Fibroblast of gingiva (primary cell): ENCODE measurements around the gene SEPTIN5.
"Not testable (repeated sequence)": the region's sequence is repeated elsewhere in the genome, so short reads cannot be mapped to it uniquely, and the experiment has no call there.

Experiments used
- DNase-seq: peaks from one replicate; pipeline ENCODE4 v3.0.0-alpha.2; 2011; ENCODE audit warnings: low read depth

The SEPTIN5 gene

DNA sequence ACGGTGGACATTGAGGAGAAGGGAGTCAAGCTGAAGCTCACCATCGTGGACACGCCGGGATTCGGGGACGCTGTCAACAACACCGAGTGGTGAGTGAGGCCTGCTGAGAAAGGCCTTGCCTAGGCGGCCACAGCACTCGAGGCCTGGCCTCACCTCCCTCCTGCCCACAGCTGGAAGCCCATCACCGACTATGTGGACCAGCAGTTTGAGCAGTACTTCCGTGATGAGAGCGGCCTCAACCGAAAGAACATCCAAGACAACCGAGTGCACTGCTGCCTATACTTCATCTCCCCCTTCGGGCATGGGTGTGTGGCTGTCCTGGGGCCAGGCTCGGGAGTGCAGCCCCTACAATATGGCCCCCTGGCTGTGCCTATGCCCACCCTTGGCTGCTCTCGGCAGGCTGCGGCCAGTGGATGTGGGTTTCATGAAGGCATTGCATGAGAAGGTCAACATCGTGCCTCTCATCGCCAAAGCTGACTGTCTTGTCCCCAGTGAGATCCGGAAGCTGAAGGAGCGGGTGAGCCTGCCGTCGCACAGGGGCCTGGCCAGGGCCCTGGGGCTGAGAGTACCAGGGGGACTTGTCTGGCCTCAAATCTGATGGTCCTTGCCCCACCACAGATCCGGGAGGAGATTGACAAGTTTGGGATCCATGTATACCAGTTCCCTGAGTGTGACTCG, 6.0 kb downstream of the SEPTIN5 start:
- no peak for DNase-seq

DNA sequence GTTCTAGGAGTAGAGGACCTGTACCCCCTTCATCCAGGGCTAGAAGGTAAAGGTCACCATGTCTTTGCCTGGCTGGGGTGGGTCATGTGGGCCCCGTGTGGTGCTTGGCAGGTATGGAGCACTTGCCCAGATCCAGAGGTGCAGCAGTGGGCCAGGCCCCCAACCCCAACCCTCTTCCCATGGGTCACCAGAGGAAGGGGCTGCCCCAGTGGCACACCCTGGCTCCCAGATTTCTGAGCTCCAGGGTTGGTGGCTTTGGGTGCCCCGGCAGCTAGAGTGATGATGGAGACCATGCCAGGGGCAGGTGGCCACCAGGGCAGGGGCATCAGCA, 6.7 kb downstream of the SEPTIN5 start:
- no peak for DNase-seq

DNA sequence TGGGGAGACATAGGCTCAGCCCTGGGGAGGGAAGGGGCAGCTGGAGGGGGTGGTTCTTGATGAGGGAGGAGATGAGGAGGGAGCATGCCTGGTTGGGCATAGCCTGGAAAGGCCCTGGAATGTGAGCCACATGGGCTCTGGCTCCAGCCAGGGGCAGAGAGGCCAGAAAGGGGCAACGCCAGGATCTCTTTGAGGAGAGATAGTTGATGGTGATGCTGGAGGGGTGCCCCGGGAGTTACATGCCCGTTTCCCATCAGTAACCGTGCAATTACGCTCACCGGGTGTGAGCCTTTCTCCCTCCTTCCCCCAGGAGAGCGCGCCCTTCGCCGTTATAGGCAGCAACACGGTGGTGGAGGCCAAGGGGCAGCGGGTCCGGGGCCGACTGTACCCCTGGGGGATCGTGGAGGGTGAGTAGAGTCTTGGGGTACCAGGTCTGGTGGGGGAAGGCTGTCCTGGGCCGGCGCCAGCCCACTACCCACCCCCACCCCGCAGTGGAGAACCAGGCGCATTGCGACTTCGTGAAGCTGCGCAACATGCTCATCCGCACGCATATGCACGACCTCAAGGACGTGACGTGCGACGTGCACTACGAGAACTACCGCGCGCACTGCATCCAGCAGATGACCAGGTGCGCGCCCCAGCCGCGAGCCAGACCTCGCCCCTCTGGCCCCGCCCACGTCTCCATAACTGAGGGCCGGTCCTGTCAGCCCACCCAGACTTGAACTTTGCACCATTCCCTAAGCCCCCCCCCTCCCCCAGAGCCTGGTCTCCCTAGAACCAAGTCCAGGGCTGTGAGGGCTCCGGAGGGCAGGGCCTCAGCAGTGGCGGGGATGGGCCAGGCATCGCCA, 7.3 kb downstream of the SEPTIN5 start:
- no peak for DNase-seq

DNA sequence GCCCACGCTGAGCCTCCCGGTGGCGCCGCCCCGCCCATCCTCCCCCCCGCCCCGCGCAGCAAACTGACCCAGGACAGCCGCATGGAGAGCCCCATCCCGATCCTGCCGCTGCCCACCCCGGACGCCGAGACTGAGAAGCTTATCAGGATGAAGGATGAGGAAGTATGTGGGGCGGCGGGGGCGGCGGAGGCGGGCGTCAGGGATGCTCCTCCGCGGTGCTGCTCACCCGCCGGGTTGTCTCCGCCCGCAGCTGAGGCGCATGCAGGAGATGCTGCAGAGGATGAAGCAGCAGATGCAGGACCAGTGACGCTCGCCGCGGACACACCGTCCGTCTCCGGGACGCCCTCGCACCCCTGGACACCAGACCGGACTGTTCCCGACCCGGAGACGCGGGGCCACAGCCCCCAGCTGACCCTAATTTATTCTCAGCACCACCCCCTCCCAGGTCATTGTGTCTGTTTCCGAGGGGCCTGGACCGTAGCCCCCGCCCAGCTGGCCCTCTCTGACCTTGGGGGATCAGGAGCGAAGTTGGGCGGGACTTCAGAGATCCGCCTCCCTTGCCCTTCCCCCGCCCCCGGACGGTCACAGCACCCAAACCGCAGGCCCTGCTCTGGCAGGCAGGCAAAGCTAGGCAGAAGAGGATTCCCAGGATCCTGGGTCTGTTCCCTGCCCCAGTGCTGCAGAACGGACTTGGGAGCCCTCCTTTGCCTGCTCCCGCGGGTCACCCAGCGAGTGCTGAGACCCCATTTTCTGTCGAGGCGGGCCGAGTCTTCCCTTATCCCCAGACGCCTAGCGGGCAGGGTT, 8.1 kb downstream of the SEPTIN5 start:
- DNase-seq = no peak

DNA sequence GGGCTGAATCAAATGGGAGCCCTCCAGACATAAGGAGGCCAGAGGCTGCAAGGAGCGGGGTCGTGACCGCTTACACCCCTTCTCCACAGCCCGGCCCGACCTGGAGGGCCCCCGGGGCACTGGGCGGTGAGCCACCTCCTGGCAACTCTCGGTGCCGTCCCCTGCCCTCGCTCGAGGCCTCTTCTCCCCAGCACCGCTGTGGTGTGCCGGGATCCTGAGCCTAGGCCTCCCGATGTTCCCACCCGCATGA, 8.6 kb downstream of the SEPTIN5 start:
- no peak for DNase-seq

DNA sequence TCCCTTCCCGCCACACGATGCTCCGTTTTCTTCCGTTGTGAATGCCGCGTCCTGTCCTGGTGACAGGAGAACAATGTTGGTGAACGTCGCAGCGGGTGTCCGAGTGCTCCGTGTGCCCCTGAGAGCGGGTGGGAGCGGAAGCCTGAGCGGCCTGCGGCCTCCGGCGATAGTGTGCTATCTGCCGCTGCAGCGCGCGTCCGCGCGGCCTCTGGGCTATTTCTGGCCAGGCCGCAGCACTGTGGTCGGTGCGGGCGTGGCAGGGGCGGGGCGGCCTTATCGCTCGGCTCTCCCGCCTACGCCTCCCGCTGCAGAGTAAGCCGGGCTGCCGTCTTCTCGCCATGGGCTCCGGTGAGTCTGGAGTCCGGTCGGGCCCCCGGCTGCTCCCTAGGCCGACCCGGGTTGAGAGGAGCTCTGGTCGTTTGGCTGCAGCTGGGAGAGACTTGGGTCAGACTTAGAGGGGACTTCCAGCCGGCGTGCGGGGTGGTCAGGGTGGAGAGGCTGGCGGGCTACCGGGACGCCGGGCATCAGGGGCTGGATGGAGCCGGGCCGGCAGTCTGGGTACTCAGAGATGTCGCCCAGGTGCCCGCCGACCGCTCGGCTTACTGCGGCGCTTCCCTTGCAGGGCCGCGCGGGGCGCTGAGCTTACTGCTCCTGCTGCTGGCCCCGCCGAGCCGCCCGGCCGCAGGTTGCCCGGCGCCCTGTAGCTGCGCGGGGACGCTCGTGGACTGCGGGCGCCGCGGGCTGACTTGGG, 9.1 kb downstream of the SEPTIN5 start, which contains the start of gene GP1BB:
TSS of gene GP1BB (plus strand) at position 308 of the 751 bp plus-strand sequence. CDS start at position 339, 31 bp downstream.
- no peak for DNase-seq

DNA sequence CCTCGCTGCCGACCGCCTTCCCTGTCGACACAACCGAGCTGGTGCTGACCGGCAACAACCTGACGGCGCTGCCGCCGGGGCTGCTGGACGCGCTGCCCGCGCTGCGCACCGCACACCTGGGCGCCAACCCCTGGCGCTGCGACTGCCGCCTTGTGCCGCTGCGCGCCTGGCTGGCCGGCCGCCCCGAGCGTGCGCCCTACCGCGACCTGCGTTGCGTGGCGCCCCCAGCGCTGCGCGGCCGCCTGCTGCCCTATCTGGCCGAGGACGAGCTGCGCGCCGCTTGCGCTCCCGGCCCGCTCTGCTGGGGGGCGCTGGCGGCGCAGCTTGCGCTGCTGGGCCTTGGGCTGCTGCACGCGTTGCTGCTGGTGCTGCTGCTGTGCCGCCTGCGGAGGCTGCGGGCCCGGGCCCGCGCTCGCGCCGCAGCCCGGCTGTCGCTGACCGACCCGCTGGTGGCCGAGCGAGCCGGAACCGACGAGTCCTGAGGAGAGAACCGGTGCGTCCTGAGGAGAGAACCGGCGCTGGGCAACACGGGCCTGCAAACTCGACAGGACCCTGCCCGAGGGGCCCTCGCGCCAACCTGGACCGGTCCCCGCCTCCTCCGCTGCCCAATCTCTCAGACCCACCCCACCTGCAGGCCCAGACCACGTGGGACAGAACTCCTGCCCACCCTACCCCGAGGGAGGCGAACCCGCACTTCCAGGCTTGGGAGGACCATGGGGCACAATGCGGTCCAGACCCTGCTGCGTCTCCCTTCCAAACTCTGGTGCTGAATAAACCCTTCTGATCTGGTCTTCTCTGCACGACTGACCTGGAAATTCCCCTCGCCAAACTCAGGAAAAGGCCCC, 9.9 kb downstream of the SEPTIN5 start:
- DNase-seq = no peak

DNA sequence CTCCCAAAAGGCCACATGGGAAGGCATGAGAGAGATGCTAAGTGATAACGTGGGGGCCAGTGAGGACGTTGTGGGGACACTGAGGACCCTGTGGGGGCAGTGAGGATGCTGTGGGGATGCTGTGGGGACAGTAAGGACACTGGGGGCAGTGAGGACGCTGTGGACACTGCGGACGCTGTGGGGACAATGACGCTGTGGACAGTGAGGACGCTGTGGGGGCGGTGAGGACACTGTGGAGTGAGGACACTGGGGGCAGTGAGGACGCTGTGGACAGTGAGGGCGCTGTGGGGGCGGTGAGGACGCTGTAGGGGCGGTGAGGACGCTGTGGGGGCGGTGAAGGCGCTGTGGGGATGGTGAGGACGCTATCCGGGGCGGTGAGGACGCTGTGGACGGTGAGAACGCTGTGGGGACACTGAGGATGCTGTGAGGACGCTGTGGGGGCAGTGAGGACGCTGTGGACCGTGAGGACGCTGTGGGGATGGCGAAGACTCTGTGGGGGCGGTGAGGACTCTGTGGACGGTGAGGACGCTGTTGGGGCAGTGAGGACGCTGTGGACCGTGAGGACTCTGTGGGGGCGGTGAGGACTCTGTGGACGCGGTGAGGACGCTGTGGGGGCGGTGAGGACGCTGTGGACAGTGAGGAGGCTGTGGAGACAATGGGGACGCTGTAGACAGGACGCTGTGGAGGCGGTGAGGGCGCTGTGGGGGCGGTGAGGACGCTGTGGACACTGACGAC, 10.8 kb downstream of the SEPTIN5 start:
- no peak for DNase-seq

DNA sequence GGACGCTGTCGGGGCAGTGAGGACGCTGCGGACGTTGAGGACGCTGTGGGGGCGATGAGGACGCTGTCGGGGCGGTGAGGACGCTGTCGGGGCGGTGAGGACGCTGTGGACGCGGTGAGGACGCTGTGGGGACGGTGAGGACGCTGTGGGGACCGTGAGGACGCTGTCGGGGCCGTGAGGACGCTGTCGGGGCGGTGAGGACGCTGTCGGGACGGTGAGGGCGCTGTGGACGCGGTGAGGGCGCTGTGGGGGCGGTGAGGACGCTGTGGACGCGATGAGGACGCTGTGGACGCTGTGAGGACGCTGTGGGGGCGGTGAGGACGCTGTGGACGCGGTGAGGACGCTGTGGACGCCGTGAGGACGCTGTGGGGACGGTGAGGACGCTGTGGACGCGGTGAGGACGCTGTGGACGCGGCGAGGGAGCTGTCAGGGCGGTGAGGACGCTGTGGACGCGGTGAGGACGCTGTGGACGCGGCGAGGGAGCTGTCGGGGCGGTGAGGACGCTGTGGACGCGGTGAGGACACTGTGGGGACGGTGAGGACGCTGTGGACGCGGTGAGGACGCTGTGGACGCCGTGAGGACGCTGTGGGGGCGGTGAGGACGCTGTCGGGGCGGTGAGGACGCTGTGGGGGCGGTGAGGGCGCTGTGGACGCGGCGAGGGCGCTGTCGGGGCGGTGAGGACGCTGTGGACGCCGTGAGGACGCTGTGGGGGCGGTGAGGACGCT, 11.9 kb downstream of the SEPTIN5 start:
- not testable (repeated sequence) for DNase-seq

DNA sequence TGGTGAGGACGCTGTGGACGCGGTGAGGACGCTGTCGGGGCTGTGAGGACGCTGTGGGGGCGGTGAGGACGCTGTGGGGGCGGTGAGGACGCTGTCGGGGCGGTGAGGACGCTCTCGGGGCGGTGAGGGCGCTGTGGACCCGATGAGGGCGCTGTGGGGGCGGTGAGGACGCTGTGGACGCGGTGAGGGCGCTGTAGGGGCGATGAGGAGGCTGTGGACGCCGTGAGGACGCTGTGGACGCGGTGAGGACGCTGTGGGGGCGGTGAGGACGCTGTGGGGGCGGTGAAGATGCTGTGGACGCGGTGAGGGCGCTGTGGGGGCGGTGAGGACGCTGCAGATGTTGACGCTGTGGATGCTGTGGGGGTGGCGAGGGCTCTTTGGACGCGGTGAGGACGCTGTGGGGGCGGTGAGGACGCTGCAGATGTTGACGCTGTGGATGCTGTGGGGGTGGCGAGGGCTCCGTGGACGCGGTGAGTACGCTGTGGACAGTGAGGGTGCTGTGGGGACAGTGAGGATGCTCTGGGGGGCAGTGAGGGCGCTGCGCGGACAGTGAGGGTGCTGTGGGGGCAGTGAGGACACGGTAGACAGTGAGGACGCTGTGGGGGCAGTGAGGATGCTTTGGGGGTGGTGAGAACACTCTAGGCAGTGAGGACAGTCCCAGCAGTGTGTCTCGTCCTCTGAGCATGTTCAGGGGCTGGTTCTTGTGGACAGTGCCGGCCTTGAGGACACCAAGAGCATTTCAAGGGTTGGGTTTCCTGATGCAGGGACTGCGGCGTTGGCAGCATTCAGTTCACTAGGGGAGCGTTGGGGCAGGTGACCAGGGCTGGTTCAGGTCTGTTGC, 13.2 kb downstream of the SEPTIN5 start:
- no peak for DNase-seq

DNA sequence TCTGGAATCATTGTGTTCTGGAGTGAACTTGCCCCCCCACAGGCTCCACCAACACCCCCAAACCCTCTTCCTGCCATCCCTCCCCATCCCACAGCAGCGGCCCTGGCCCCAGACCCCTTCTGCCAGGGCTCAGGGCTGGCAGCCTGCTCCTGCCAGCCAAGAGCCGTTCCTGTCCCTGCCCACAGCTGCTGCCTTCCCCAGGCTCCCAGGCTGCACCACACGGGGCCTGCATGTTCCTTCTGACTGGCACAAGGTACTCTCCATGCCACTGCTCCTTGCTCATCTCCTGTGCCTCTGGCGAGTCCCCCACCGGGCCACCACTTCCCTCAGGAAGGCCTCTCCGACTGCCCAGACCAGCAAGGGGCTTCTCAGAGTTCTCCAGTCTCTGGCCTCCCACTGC, 14.0 kb downstream of the SEPTIN5 start:
- no peak for DNase-seq

DNA sequence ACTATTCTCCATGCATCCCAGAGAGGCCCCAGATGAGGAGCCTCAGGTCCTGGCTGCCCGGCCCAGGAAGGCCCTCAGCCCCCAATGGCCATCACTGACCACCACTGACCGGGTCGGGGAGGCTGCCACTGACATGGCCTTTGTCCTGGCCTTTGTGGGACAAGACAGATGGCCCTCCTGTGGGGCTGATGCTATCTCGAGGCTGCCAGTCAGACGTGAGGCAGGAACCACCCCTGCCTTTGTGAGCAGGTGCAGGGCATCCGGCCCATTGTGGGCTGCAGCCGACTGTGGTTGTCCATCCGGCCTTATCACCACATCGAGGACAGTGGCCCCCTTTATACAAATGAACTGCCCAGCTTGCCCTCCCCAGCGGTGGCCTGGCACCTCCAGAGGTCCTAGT, 14.5 kb downstream of the SEPTIN5 start:
- no peak for DNase-seq

DNA sequence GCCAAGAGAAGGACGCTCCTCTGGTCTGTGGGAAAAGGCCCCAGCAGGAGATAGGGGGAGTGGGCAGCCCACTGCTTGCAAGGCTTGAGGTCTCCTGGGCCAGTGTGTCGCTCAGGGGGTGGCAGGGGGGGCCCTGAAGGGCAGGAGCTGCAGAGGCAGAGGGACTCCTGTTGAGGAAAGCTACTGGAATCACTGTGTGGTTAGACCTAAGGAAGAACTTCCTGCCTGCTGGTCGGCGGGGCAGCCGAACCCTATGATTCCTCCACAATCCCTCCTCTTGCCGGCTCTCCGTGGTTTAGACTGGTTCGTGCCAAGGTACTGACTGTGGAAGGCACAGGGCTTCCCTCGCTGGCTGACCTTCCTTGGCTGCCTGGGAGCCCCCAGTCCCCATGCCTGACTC, 15.2 kb downstream of the SEPTIN5 start:
- DNase-seq = no peak

DNA sequence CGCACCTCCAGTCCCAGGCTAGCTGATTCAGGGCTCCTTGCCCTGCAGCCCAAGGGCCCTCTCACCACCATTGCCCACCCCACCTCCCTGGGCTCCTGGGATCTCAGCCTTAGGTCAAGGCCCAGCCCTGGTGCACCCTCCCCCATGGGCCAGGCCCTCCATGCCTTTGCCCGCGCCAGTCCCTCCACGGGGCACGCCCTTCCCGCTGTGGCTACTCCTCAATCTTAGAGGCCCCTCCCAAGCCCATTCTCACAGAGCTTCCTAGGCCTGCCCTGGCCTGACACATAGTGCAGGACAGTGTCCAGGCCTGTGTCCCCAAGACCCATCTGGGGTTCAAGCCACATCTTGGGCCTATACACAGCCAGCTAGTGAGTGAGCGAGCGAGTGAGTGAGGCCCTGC, 15.9 kb downstream of the SEPTIN5 start:
- no peak for DNase-seq

DNA sequence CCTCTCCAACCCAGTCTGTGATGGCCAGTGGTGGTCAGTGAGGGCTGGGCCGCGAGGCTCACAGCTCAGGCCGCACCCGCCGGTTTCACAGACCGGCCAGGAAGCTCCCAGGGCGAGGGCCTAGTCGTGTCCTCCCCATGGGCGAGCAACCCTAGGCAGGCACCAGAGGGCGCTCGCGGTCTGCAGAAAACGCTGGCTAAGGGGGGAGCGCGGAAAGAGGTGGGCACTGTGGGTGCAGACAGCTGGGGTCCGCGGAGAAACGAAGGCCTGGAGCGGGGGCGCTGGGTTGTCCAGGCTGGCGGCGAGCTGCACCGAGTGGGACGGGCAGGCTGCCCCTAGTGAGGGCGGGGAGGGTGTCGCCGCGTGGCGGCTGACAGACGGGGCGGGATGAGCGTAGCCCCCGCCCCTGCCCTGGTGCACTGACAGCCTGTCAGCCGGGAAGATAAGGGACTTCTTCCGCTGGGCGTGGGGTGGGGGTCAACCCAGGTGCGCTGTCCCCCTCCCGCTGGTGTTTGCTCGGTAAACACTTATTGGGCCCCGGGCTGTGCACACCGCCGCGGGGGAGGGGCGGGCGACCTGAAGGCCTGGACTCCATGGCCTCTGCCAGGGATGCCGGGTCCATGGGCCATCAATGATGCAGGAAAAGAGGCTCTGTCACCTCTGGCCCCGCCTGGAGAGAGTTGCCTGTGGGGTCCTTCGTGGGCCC, 16.5 kb downstream of the SEPTIN5 start:
- peak; percentile 61 for DNase-seq

DNA sequence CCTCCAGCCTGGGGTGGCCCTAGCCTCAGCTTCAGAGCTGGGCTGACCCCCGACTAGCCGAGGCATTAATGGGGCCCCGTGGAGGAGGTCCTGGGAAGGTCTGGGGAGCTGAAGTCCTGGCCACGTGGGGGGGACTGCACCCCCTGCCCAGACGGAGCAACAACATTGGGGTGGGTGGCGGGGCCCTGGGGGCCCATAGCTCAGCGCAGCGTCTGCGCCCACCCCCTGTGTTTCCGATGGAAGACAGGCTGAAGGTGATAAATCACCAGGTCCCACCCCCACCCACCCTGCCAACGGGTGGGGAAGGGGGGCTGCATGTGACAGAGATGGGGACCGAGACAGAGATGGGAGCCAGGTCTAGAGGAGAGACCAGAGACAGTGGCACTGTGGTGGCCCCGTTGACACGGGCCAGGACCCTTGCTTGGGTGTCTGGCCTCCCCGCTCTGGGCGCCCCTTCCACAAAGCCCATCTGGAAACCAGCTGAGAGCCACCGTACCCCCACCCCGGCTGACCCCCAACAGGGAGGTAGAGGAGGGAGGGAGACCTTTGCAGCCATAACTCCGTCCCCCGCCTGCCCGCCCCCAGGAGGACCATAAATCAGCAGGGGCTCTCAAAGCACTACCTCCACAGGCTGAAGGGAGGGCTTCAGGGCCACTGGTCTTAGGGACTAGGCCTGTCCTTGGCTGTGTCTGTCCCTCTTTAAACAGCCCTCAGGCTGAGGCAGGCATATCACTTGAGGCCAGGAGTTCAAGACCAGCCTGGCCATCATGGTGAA, 17.2 kb downstream of the SEPTIN5 start:
- DNase-seq = no peak

DNA sequence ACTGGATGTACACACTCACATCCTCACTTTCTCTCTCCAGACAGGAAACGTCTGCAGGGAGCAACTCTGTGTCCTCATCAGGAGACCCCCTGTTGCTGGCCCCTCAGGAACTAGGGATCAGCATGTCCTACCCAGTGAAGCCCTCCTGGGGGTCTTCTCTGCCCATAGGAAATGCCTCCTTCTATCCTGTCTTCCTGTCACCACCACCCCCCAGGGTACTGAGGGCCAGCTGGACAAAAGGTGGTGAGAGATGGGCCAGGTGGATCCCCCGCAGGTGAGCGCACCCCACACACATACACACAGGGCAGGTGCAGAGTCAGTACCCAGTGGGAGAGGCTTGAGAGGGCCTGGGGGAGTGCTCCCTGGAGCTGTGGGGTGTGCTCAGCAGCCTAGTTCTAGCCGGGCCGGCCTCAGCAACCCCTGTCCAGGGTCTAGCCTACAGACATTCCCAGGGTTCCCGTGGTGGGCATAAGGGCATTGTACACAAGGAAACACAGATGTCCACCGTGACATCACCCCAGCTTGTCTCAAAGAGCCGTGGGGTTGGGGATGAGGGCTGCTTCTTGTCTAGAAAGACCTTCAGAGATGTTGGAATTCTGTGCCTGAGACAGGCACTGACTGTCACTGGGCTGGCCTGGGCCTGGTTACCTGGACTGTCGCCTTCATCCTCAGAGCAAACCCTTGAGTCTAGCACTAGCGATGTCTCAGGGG, 18.3 kb downstream of the SEPTIN5 start:
- DNase-seq = no peak
